B cell (primary cell): Measurements from ENCODE around the gene TMOD3.

Experiments used
- EZH2 ChIP-seq: IDR thresholded peaks from 2 replicates; pipeline ENCODE4 v1.6.1; 2012; ENCODE audit warnings: borderline replicate concordance, low read depth, mild to moderate bottlenecking, moderate library complexity, low read length; ENCODE audit not compliant: insufficient read depth, poor library complexity, severe bottlenecking
- TF ChIP-seq, protein P1 (sequence below): fragments of 200-600 bp; IDR thresholded peaks from one replicate; pipeline ENCODE4 v1.8.0; 2022; ENCODE audit warnings: antibody characterized with exemption, mild to moderate bottlenecking

DNA sequence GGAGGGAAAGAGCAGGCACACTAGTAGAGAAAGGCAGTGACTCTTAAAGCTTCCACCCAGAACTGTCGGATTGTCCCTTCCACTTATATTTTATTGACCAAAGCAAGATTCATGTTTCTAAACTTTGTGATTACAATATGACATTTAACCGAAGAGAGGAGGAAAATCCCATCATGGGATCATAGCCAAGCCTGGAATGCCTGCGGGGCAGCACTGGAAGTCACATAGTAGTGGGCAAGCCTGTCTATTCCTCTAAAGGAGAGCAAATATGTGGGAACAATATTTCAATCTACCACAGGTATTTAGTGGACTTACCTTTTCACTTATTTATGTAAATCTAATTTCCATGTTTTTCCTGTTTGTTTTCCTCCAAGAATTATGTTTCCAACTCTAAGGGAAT, 3.8 kb upstream of the TMOD3 start:
- TF ChIP-seq, protein P1, sequence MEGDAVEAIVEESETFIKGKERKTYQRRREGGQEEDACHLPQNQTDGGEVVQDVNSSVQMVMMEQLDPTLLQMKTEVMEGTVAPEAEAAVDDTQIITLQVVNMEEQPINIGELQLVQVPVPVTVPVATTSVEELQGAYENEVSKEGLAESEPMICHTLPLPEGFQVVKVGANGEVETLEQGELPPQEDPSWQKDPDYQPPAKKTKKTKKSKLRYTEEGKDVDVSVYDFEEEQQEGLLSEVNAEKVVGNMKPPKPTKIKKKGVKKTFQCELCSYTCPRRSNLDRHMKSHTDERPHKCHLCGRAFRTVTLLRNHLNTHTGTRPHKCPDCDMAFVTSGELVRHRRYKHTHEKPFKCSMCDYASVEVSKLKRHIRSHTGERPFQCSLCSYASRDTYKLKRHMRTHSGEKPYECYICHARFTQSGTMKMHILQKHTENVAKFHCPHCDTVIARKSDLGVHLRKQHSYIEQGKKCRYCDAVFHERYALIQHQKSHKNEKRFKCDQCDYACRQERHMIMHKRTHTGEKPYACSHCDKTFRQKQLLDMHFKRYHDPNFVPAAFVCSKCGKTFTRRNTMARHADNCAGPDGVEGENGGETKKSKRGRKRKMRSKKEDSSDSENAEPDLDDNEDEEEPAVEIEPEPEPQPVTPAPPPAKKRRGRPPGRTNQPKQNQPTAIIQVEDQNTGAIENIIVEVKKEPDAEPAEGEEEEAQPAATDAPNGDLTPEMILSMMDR = no peak
- TF ChIP-seq EZH2 = no peak
